NOMO-1 (cell line): ENCODE results near the gene LILRB2.
"Not testable (repeated sequence)": the region's sequence is repeated elsewhere in the genome, so short reads cannot be mapped to it uniquely, and the experiment has no call there.

Experiments
- DNase-seq, 2 experiments: peaks; one replicate each; lab custom pipeline; 2025; ENCODE audit not compliant: unreplicated experiment in 2 of 2; lab: John Stamatoyannopoulos, UW

Gene LILRB2

GRCh38 chr19:54245936-54246335 is 35.0 kb downstream of the LILRB2 start:
- no peak for DNase-seq

- DNase-seq: not testable (repeated sequence)
Measured at GRCh38 chr19:54243809-54244208, 37.1 kb downstream of the LILRB2 start.

- peak; percentile 20 to 61 for DNase-seq
Measured at GRCh38 chr19:54242646-54243045, 38.3 kb downstream of the LILRB2 start, which contains the start of gene LILRA6. LILRA6 (minus strand) TSS chr19:54242790.

- not testable (repeated sequence) for DNase-seq
Measured at GRCh38 chr19:54242234-54242633, 38.7 kb downstream of the LILRB2 start.

GRCh38 chr19:54240372-54241336 is 40.3 kb downstream of the LILRB2 start:
- DNase-seq: not testable (repeated sequence)

- not testable (repeated sequence) for DNase-seq
Measured at GRCh38 chr19:54239491-54240371, 41.2 kb downstream of the LILRB2 start.

- no peak for DNase-seq
Measured at GRCh38 chr19:54233941-54234340, 47.0 kb downstream of the LILRB2 start.

- DNase-seq: peak; percentile 58 to 67
Measured at GRCh38 chr19:54231077-54231931, 49.6 kb downstream of the LILRB2 start.

- DNase-seq: no peak
Measured at GRCh38 chr19:54230031-54230430, 50.9 kb downstream of the LILRB2 start.

GRCh38 chr19:54229146-54229545 is 51.8 kb downstream of the LILRB2 start:
- no peak for DNase-seq

GRCh38 chr19:54224619-54225018 is 56.3 kb downstream of the LILRB2 start:
- DNase-seq: not testable (repeated sequence)

GRCh38 chr19:54223937-54224281 is 57.0 kb downstream of the LILRB2 start:
- DNase-seq: not testable (repeated sequence)
